HepG2 (cell line): Measurements from ENCODE around the gene LAMTOR2. TPM values are rescaled to one million over a fixed set of nuclear protein-coding genes. Genes with fewer than 3 reads are reported as not detected.

ENCODE experiments used
- CBX5 ChIP-seq: sonication (generic); formaldehyde crosslinking; IDR thresholded peaks from 2 replicates; pipeline ENCODE4 v1.4.0; 2020; ENCODE audit warnings: missing genetic modification reagents, borderline replicate concordance
- CENPT ChIP-seq: sonication (generic); formaldehyde crosslinking; IDR thresholded peaks from 2 replicates; pipeline ENCODE4 v1.8.0; 2022; ENCODE audit warnings: low read depth, mild to moderate bottlenecking, moderate library complexity, missing genetic modification reagents
- FOXK1 ChIP-seq: sonication (generic); formaldehyde crosslinking; IDR thresholded peaks from 2 replicates; pipeline ENCODE4 v1.4.0; 2020; ENCODE audit warnings: low read depth, missing genetic modification reagents, borderline replicate concordance
- IRF2 ChIP-seq: IDR thresholded peaks from 2 replicates; pipeline ENCODE4 v1.6.1; 2018; ENCODE audit warnings: missing genetic modification reagents, missing compliant biosample characterization
- KLF11 ChIP-seq: IDR thresholded peaks from 2 replicates; pipeline ENCODE4 v1.6.1; 2016; ENCODE audit warnings: missing compliant biosample characterization
- SRY ChIP-seq: sonication (generic); formaldehyde crosslinking; IDR thresholded peaks from 2 replicates; pipeline ENCODE4 v1.8.0; 2022; ENCODE audit warnings: mild to moderate bottlenecking, missing genetic modification reagents
- ZNF558 ChIP-seq: sonication (generic); formaldehyde crosslinking; IDR thresholded peaks from 2 replicates; pipeline ENCODE4 v1.9.0; 2022; ENCODE audit warnings: mild to moderate bottlenecking, missing genetic modification reagents, borderline replicate concordance
- ZNF761 ChIP-seq: sonication (generic); formaldehyde crosslinking; conservative IDR thresholded peaks from 2 replicates; pipeline ENCODE4 v1.4.0; 2020; ENCODE audit warnings: mild to moderate bottlenecking, missing genetic modification reagents
- ZNF891 ChIP-seq: sonication (generic); formaldehyde crosslinking; IDR thresholded peaks from 2 replicates; pipeline ENCODE4 v1.5.0; 2020; ENCODE audit warnings: mild to moderate bottlenecking, missing genetic modification reagents
- polyA plus RNA-seq, 8 experiments: library from polyadenylated mRNA; depleted of rRNA in 3 of 8; stranded (reverse) in 7 of 8; unstranded in 1 of 8; fragments of >200 nt; fragmentation: Illumina TruSeq in 4 of 8; extraction: Trizol in 4 of 8; gene quantifications; 2 replicates each; pipeline versions ENCODE4 v1.2.1 to v1.2.3, GENCODE V29; 2011 to 2016; ENCODE audit warnings: low read depth in 4 of 8, missing spikeins in 1 of 8, mixed read lengths in 1 of 8; ENCODE audit not compliant: insufficient read depth in 1 of 8
- total RNA-seq, 5 experiments: library from RNA; depleted of rRNA; stranded (reverse); fragments of >200 nt; fragmentation: Illumina TruSeq; extraction: Trizol; gene quantifications; 2 replicates each; pipeline ENCODE4 v1.2.3, GENCODE V29; 2016; ENCODE audit warnings: low read depth in 1 of 5
- TF ChIP-seq, protein P1 (sequence below): sonication (generic); formaldehyde crosslinking; IDR thresholded peaks from 2 replicates; pipeline ENCODE4 v1.5.1; 2020; ENCODE audit warnings: mild to moderate bottlenecking, missing genetic modification reagents
- TF ChIP-seq, protein P2 (sequence below): sonication (generic); formaldehyde crosslinking; IDR thresholded peaks from 2 replicates; pipeline ENCODE4 v1.5.1; 2020; ENCODE audit warnings: missing genetic modification reagents, mild to moderate bottlenecking, borderline replicate concordance
- TF ChIP-seq, protein P3 (sequence below): sonication (generic); formaldehyde crosslinking; IDR thresholded peaks from 2 replicates; pipeline ENCODE4 v1.4.0; 2020; ENCODE audit warnings: low read depth, mild to moderate bottlenecking, missing genetic modification reagents
- TF ChIP-seq, protein P4 (sequence below): sonication (generic); formaldehyde crosslinking; IDR thresholded peaks from 2 replicates; pipeline ENCODE4 v1.4.0; 2020; ENCODE audit warnings: mild to moderate bottlenecking, missing genetic modification reagents, borderline replicate concordance
- TF ChIP-seq, protein P5 (sequence below): sonication (generic); formaldehyde crosslinking; IDR thresholded peaks from 2 replicates; pipeline ENCODE4 v1.4.0; 2020; ENCODE audit warnings: mild to moderate bottlenecking, missing genetic modification reagents

LAMTOR2 gene
- total and polyA plus RNA-seq, 2 of the 13 experiments (the other 11 are each of a cell fraction or from before 2014, with no cell fraction given), result 36.5 to 66.4 TPM

DNA sequence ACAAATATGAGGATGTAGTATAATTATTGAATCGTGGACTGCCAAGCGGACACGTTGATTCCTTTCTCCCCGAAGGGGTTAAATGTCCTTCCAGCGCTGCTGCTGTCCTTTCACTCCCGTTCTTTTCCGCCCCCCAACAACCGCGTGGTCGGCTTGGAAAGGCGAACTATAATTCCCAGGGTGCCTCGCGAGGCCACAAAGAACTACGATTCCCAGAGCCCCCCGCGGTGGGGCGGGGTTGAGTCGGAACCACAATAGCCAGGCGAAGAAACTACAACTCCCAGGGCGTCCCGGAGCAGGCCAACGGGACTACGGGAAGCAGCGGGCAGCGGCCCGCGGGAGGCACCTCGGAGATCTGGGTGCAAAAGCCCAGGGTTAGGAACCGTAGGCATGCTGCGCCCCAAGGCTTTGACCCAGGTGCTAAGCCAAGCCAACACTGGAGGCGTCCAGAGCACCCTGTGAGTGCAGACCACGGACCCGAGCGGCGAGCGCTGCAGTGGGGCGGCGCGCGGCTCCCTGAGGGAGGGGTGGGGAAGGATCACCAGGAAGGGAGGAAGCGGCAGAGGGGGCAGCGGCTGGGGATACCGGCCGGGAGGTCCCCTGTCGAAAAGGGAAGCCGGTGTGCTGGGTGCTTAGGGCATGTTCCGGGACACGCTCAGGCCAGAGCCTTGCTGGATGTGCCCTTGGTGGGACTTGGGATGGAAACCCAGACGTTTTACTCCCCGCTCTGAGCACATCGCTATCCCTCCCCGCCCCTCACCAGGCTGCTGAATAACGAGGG lies at the start of gene LAMTOR2 (continued):
- TF ChIP-seq, protein P1, sequence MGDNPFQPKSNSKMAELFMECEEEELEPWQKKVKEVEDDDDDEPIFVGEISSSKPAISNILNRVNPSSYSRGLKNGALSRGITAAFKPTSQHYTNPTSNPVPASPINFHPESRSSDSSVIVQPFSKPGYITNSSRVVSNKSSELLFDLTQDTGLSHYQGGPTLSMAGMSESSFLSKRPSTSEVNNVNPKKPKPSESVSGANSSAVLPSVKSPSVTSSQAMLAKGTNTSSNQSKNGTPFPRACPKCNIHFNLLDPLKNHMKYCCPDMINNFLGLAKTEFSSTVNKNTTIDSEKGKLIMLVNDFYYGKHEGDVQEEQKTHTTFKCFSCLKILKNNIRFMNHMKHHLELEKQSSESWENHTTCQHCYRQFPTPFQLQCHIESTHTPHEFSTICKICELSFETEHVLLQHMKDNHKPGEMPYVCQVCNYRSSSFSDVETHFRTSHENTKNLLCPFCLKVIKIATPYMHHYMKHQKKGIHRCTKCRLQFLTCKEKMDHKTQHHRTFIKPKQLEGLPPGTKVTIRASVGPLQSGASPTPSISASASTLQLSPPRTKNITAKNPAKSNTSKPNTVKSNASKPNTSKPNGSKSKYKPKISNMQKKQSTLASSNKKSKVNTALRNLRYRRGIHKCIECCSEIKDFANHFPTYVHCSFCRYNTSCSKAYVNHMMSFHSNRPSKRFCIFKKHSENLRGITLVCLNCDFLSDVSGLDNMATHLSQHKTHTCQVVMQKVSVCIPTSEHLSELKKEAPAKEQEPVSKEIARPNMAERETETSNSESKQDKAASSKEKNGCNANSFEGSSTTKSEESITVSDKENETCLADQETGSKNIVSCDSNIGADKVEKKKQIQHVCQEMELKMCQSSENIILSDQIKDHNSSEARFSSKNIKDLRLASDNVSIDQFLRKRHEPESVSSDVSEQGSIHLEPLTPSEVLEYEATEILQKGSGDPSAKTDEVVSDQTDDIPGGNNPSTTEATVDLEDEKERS (CRISPR knock-in tag), result peak; percentile 9; the same call in 1 of the 2 replicates
- TF ChIP-seq ZNF558, result 0 out of 2 replicates have a peak, but pooled peaks have one; percentile 8
- TF ChIP-seq FOXK1, result peak; percentile 95
- peak; percentile 75; the same call in 1 of the 2 replicates for TF ChIP-seq SRY (CRISPR knock-in tag)
- TF ChIP-seq, protein P2, sequence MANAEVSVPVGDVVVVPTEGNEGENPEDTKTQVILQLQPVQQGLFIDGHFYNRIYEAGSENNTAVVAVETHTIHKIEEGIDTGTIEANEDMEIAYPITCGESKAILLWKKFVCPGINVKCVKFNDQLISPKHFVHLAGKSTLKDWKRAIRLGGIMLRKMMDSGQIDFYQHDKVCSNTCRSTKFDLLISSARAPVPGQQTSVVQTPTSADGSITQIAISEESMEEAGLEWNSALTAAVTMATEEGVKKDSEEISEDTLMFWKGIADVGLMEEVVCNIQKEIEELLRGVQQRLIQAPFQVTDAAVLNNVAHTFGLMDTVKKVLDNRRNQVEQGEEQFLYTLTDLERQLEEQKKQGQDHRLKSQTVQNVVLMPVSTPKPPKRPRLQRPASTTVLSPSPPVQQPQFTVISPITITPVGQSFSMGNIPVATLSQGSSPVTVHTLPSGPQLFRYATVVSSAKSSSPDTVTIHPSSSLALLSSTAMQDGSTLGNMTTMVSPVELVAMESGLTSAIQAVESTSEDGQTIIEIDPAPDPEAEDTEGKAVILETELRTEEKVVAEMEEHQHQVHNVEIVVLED (CRISPR knock-in tag), result peak; percentile 90
- TF ChIP-seq IRF2 (CRISPR knock-in tag), result peak; percentile 94
- TF ChIP-seq, protein P3, sequence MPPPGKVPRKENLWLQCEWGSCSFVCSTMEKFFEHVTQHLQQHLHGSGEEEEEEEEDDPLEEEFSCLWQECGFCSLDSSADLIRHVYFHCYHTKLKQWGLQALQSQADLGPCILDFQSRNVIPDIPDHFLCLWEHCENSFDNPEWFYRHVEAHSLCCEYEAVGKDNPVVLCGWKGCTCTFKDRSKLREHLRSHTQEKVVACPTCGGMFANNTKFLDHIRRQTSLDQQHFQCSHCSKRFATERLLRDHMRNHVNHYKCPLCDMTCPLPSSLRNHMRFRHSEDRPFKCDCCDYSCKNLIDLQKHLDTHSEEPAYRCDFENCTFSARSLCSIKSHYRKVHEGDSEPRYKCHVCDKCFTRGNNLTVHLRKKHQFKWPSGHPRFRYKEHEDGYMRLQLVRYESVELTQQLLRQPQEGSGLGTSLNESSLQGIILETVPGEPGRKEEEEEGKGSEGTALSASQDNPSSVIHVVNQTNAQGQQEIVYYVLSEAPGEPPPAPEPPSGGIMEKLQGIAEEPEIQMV (CRISPR knock-in tag), result no peak
- TF ChIP-seq CENPT, result no peak
- no peak for TF ChIP-seq ZNF891 (CRISPR knock-in tag)
- TF ChIP-seq, protein P4, sequence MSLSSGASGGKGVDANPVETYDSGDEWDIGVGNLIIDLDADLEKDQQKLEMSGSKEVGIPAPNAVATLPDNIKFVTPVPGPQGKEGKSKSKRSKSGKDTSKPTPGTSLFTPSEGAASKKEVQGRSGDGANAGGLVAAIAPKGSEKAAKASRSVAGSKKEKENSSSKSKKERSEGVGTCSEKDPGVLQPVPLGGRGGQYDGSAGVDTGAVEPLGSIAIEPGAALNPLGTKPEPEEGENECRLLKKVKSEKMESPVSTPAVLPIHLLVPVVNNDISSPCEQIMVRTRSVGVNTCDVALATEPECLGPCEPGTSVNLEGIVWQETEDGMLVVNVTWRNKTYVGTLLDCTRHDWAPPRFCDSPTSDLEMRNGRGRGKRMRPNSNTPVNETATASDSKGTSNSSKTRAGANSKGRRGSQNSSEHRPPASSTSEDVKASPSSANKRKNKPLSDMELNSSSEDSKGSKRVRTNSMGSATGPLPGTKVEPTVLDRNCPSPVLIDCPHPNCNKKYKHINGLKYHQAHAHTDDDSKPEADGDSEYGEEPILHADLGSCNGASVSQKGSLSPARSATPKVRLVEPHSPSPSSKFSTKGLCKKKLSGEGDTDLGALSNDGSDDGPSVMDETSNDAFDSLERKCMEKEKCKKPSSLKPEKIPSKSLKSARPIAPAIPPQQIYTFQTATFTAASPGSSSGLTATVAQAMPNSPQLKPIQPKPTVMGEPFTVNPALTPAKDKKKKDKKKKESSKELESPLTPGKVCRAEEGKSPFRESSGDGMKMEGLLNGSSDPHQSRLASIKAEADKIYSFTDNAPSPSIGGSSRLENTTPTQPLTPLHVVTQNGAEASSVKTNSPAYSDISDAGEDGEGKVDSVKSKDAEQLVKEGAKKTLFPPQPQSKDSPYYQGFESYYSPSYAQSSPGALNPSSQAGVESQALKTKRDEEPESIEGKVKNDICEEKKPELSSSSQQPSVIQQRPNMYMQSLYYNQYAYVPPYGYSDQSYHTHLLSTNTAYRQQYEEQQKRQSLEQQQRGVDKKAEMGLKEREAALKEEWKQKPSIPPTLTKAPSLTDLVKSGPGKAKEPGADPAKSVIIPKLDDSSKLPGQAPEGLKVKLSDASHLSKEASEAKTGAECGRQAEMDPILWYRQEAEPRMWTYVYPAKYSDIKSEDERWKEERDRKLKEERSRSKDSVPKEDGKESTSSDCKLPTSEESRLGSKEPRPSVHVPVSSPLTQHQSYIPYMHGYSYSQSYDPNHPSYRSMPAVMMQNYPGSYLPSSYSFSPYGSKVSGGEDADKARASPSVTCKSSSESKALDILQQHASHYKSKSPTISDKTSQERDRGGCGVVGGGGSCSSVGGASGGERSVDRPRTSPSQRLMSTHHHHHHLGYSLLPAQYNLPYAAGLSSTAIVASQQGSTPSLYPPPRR (CRISPR knock-in tag), result peak; percentile 70; the same call in 1 of the 2 replicates
- 0 out of 2 replicates have a peak, but pooled peaks have one; percentile 52 for TF ChIP-seq ZNF761 (CRISPR knock-in tag)
- peak; percentile 79; the same call in 1 of the 2 replicates for TF ChIP-seq CBX5 (CRISPR knock-in tag)
- TF ChIP-seq, protein P5, sequence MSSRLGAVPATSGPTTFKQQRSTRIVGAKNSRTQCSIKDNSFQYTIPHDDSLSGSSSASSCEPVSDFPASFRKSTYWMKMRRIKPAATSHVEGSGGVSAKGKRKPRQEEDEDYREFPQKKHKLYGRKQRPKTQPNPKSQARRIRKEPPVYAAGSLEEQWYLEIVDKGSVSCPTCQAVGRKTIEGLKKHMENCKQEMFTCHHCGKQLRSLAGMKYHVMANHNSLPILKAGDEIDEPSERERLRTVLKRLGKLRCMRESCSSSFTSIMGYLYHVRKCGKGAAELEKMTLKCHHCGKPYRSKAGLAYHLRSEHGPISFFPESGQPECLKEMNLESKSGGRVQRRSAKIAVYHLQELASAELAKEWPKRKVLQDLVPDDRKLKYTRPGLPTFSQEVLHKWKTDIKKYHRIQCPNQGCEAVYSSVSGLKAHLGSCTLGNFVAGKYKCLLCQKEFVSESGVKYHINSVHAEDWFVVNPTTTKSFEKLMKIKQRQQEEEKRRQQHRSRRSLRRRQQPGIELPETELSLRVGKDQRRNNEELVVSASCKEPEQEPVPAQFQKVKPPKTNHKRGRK, result no peak
- peak; percentile 44; the same call in 1 of the 2 replicates for TF ChIP-seq KLF11 (CRISPR knock-in tag)
